Stomach (tissue), 4 donors: Measurements from ENCODE around the gene KLHL29.

ENCODE experiments used
- CTCF ChIP-seq, 7 experiments: fragments of 450-650 bp in 4 of 7; fragments of 200-600 bp in 3 of 7; sonication (generic) in 3 of 7; IDR thresholded peaks; one replicate each; pipeline ENCODE4 v1.5.1; 2016 to 2019; ENCODE audit warnings: antibody characterized with exemption in 7 of 7, control low read depth in 2 of 7, mild to moderate bottlenecking in 1 of 7
- POLR2A ChIP-seq, 4 donors: fragments of 450-650 bp; IDR thresholded peaks; one replicate each; pipeline ENCODE4 v1.6.1; 2016; ENCODE audit warnings: antibody characterized with exemption in 4 of 4, control low read depth in 2 of 4, mild to moderate bottlenecking in 1 of 4, moderate library complexity in 1 of 4
- POLR2AphosphoS5 ChIP-seq, 3 donors: sonication (generic); formaldehyde crosslinking; IDR thresholded peaks; one replicate each; pipeline ENCODE4 v1.6.1; 2016; ENCODE audit warnings: antibody characterized with exemption in 3 of 3

- no peak for TF ChIP-seq CTCF (IDR thresholded peaks at IDR 0.05)
- no peak for TF ChIP-seq POLR2AphosphoS5 (IDR thresholded peaks at IDR 0.05)
- TF ChIP-seq POLR2A (IDR thresholded peaks at IDR 0.05) = no peak
Measured at GRCh38 chr2:23491591-23492336, 106.8 kb downstream of the KLHL29 start.
